Measurements from ENCODE around the gene OR6C74.

Gene OR6C74

GRCh38 chr12:55244309-55244708, at the start of gene OR6C74:
Gene OR6C74 (plus strand): TSS chr12:55244609. CDS start chr12:55247288, 2,679 bp downstream.
- no peak for FAIRE-seq

GRCh38 chr12:55220725-55221124, 23.7 kb upstream of the OR6C74 start, which contains the start of gene OR10A7:
Gene OR10A7 (plus strand): TSS chr12:55221025. CDS start chr12:55221025, 0 bp downstream.
- FAIRE-seq = no peak

GRCh38 chr12:55226523-55226922, 17.9 kb upstream of the OR6C74 start:
- no peak for FAIRE-seq

GRCh38 chr12:55227643-55228042, 16.8 kb upstream of the OR6C74 start:
- FAIRE-seq = no peak

- no peak for FAIRE-seq
These were observed 1.8 kb downstream of the OR6C74 start for GRCh38 chr12:55246159-55246558.

- no peak for FAIRE-seq
These were observed 6.5 kb downstream of the OR6C74 start for GRCh38 chr12:55250944-55251343.

- no peak for FAIRE-seq
These were observed 8.9 kb downstream of the OR6C74 start for GRCh38 chr12:55253281-55253680.

GRCh38 chr12:55256831-55257230, 12.4 kb downstream of the OR6C74 start:
- no peak for FAIRE-seq

- FAIRE-seq = no peak
These were observed 13.9 kb downstream of the OR6C74 start for GRCh38 chr12:55258303-55258702.

GRCh38 chr12:55280991-55281390, 36.6 kb downstream of the OR6C74 start:
- FAIRE-seq = no peak

- no peak for FAIRE-seq
These were observed 45.6 kb downstream of the OR6C74 start for GRCh38 chr12:55289999-55290398.

Measured in TTC549 (cell line).